Trophoblast cell (in vitro differentiated cells and primary cell): ENCODE results near the gene FRMD5.

Experiments used
- DNase-seq, 2 donors: peaks; one replicate each; pipeline ENCODE4 v3.0.0-alpha.2; 2016
- H2AFZ ChIP-seq: 2 replicates; pipeline ENCODE4 v1.6.1; 2013; ENCODE audit warnings: low read length, moderate library complexity, mild to moderate bottlenecking; ENCODE audit not compliant: insufficient read depth, poor library complexity
- H2AK5ac ChIP-seq: 2 replicates; pipeline ENCODE4 v1.6.1; 2013; ENCODE audit warnings: mild to moderate bottlenecking, low read length
- H2BK120ac ChIP-seq: 2 replicates; pipeline ENCODE4 v1.6.1; 2013; ENCODE audit warnings: low read length, mild to moderate bottlenecking, moderate library complexity; ENCODE audit not compliant: insufficient read depth, poor library complexity
- H2BK12ac ChIP-seq: 2 replicates; pipeline ENCODE4 v1.6.1; 2013; ENCODE audit warnings: mild to moderate bottlenecking, low read length, moderate library complexity
- H2BK5ac ChIP-seq: 2 replicates; pipeline ENCODE4 v1.6.1; 2013; ENCODE audit warnings: low read length, low read depth, moderate library complexity, mild to moderate bottlenecking; ENCODE audit not compliant: poor library complexity
- H3K14ac ChIP-seq: 2 replicates; pipeline ENCODE4 v1.6.1; 2013; ENCODE audit warnings: mild to moderate bottlenecking, low read length
- H3K18ac ChIP-seq: 2 replicates; pipeline ENCODE4 v1.6.1; 2013; ENCODE audit warnings: mild to moderate bottlenecking, low read length
- H3K23ac ChIP-seq: 2 replicates; pipeline ENCODE4 v1.6.1; 2013; ENCODE audit warnings: low read length
- H3K27ac ChIP-seq: 2 replicates; pipeline ENCODE4 v1.5.1; 2013; ENCODE audit warnings: low read depth, mild to moderate bottlenecking, inconsistent platforms, low read length, moderate library complexity
- H3K27me3 ChIP-seq: 2 replicates; pipeline ENCODE4 v1.6.1; 2013; ENCODE audit warnings: inconsistent platforms, mild to moderate bottlenecking, low read length, moderate library complexity; ENCODE audit not compliant: insufficient read depth
- H3K36me3 ChIP-seq, 2 experiments: 1 replicate in 1 of 2; 2 replicates in 1 of 2; pipeline ENCODE4 v1.6.1; 2013; ENCODE audit warnings: low read length in 2 of 2, mild to moderate bottlenecking in 2 of 2, moderate library complexity in 1 of 2; ENCODE audit not compliant: insufficient read depth in 2 of 2, control insufficient read depth in 1 of 2
- H3K4ac ChIP-seq: 2 replicates; pipeline ENCODE4 v1.6.1; 2013; ENCODE audit warnings: low read depth, mild to moderate bottlenecking, low read length, moderate library complexity
- H3K4me1 ChIP-seq, 2 experiments: 1 replicate in 1 of 2; 2 replicates in 1 of 2; pipeline ENCODE4 v1.6.1; 2013; ENCODE audit warnings: low read length in 2 of 2, mild to moderate bottlenecking in 2 of 2, moderate library complexity in 1 of 2; ENCODE audit not compliant: insufficient read depth in 2 of 2, control insufficient read depth in 1 of 2
- H3K4me2 ChIP-seq: 2 replicates; pipeline ENCODE4 v1.6.1; 2013; ENCODE audit warnings: inconsistent platforms, mild to moderate bottlenecking, low read length, moderate library complexity
- H3K4me3 ChIP-seq: 2 replicates; pipeline ENCODE4 v1.5.1; 2013; ENCODE audit warnings: mild to moderate bottlenecking, low read depth, low read length, inconsistent platforms
- H3K79me1 ChIP-seq: one replicate; pipeline ENCODE4 v1.6.1; 2013; ENCODE audit warnings: low read length
- H3K79me2 ChIP-seq: 2 replicates; pipeline ENCODE4 v1.6.1; 2013; ENCODE audit warnings: low read length, mild to moderate bottlenecking; ENCODE audit not compliant: control insufficient read depth, insufficient read depth, poor library complexity
- H3K9ac ChIP-seq: 2 replicates; pipeline ENCODE4 v1.6.1; 2013; ENCODE audit warnings: mild to moderate bottlenecking, low read length
- H3K9me3 ChIP-seq: 2 replicates; pipeline ENCODE4 v1.6.1; 2013; ENCODE audit warnings: low read depth, mild to moderate bottlenecking, control low read depth, inconsistent platforms, low read length; ENCODE audit not compliant: insufficient read depth
- H4K12ac ChIP-seq: 2 replicates; pipeline ENCODE4 v1.6.1; 2013; ENCODE audit warnings: low read depth, mild to moderate bottlenecking, low read length, moderate library complexity
- H4K8ac ChIP-seq: 2 replicates; pipeline ENCODE4 v1.6.1; 2013; ENCODE audit warnings: low read depth, mild to moderate bottlenecking, low read length, moderate library complexity
- H4K91ac ChIP-seq: one replicate; pipeline ENCODE4 v1.6.1; 2013; ENCODE audit warnings: low read depth, mild to moderate bottlenecking, low read length, moderate library complexity
- WGBS: extraction: QIAGEN DNeasy Blood & Tissue Kit; methylation state at CpG from one replicate; pipeline ENCODE4 v1.1.7; 2013; ENCODE audit warnings: missing lambda C conversion rate; ENCODE audit not compliant: insufficient read length, insufficient coverage; ENCODE audit errors: extremely low coverage; 5-methylcytosine and 5-hydroxymethylcytosine counted together

Gene FRMD5

GRCh38 chr15:43953402-43953801, 241.7 kb downstream of the FRMD5 start:
- Histone ChIP-seq H3K18ac (no peak overlapping the region), H4K12ac (no peak overlapping the region), H2AFZ (no peak overlapping the region), H3K14ac (no peak overlapping the region), H3K9ac (no peak overlapping the region), H2AK5ac (no peak overlapping the region), H3K79me2 (no peaks in the 10 kb centered on the region), H3K4me1 (no peaks in the 10 kb centered on the region), H4K91ac (no peak overlapping the region), H3K4me3 (no peak overlapping the region), H3K4me2 (no peak overlapping the region), H2BK120ac (no peak overlapping the region), H3K27ac (no peak overlapping the region), H3K23ac (no peak overlapping the region), H3K9me3 (no peaks in the 10 kb centered on the region), H3K4ac (no peak overlapping the region), H4K8ac (no peak overlapping the region), H3K36me3 (no peaks in the 10 kb centered on the region), H2BK12ac (no peak overlapping the region), H3K79me1 (no peaks in the 10 kb centered on the region), H3K27me3 (no peaks in the 10 kb centered on the region), H2BK5ac (no peak overlapping the region)
- no CpG with 5 or more reads among the region's 1 CpG for WGBS
- no peak for DNase-seq

- Histone ChIP-seq H3K9ac (no peak overlapping the region), H3K9me3 (no peaks in the 10 kb centered on the region), H3K79me2 (no peaks in the 10 kb centered on the region), H3K4me2 (no peak overlapping the region), H3K14ac (no peak overlapping the region), H3K36me3 (no peaks in the 10 kb centered on the region), H4K12ac (no peak overlapping the region), H4K8ac (no peak overlapping the region), H3K27me3 (no peaks in the 10 kb centered on the region), H3K23ac (no peak overlapping the region), H2AFZ (no peak overlapping the region), H3K4me3 (no peak overlapping the region), H3K4ac (no peak overlapping the region), H3K4me1 (no peaks in the 10 kb centered on the region), H3K18ac (no peak overlapping the region), H3K79me1 (no peaks in the 10 kb centered on the region), H3K27ac (no peak overlapping the region), H2BK120ac (no peak overlapping the region), H2BK5ac (no peak overlapping the region), H4K91ac (no peak overlapping the region), H2AK5ac (no peak overlapping the region), H2BK12ac (no peak overlapping the region)
- WGBS: no CpG with 5 or more reads among the region's 4 CpGs
- no peak for DNase-seq
These were observed 244.5 kb downstream of the FRMD5 start for GRCh38 chr15:43950531-43950930.

DNA sequence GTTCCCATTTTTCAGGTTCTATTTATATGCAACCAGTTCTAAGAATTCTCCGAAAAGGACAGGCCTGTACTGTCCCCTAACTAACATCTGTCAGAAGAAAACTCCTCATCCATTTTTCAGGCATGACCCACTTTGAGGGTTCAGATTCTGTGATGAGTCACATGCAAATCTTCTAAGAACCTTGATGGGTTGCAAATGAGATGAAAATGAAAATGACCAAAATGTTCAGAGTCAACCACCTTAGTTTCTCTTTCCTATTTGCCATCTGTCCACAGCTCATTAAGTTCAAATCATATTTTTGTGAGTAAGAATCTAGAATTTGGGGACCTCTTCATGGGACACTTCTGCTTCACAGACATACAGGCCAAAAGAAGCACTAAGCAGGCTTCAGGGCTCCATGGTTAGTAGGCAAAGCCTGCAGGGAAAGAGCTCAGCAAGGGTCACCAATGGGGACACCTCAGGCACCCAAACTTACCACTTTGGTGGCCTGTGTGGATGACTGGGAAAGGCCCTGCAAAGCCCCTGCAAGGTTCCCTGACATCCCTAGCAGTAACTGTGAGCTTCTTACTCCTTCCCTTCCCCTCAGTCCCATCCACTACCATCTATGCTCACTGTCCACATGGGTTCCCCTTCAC, 246.3 kb downstream of the FRMD5 start:
- Histone ChIP-seq H4K8ac (no peak overlapping the region), H3K27me3 (no peaks in the 10 kb centered on the region), H3K27ac (no peak overlapping the region), H2BK120ac (no peak overlapping the region), H3K36me3 (no peaks in the 10 kb centered on the region), H3K18ac (no peak overlapping the region), H4K12ac (no peak overlapping the region), H2BK12ac (no peak overlapping the region), H2AFZ (no peak overlapping the region), H3K4me2 (no peak overlapping the region), H3K23ac (no peak overlapping the region), H3K79me2 (no peaks in the 10 kb centered on the region), H4K91ac (no peak overlapping the region), H2AK5ac (no peak overlapping the region), H3K4me3 (no peak overlapping the region), H3K4me1 (no peaks in the 10 kb centered on the region), H3K4ac (no peak overlapping the region), H3K14ac (no peak overlapping the region), H3K9me3 (no peaks in the 10 kb centered on the region), H2BK5ac (no peak overlapping the region), H3K79me1 (no peaks in the 10 kb centered on the region), H3K9ac (no peak overlapping the region)
- DNase-seq: no peak
- no CpG with 5 or more reads among the region's 1 CpG for WGBS

DNA sequence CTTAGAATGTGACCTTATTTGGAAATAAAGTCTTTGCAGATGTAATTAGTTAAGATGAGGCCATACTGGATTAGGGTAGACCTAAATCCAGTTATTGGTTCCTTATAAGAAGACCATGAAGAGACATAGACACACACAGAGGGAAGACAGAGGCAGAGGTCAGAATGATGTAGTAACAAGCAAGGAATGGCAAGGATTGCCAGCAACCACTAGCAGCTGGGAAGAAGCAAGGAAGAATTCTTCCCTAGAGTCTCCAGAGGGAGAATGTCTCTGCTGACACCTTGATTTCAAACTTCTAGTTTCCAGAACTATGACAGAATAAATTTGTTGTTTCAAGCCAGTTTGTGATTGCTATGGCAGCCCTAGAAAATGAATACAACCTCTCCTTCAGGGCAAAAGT, 251.6 kb downstream of the FRMD5 start:
- H2BK120ac ChIP-seq: no peak overlapping the region
- no peak overlapping the region for H2BK12ac ChIP-seq
- no peaks in the 10 kb centered on the region for H3K79me2 ChIP-seq
- H3K4me2 ChIP-seq: no peak overlapping the region
- H3K79me1 ChIP-seq: no peaks in the 10 kb centered on the region
- H4K12ac ChIP-seq: no peak overlapping the region
- no peak overlapping the region for H4K91ac ChIP-seq
- no peak overlapping the region for H2AK5ac ChIP-seq
- H3K4ac ChIP-seq: no peak overlapping the region
- no peak overlapping the region for H4K8ac ChIP-seq
- DNase-seq: no peak
- H3K4me1 ChIP-seq: no peaks in the 10 kb centered on the region
- no peak overlapping the region for H3K23ac ChIP-seq
- H3K14ac ChIP-seq: no peak overlapping the region
- no peak overlapping the region for H2AFZ ChIP-seq
- no peak overlapping the region for H3K27ac ChIP-seq
- no peak overlapping the region for H2BK5ac ChIP-seq
- H3K27me3 ChIP-seq: no peaks in the 10 kb centered on the region
- no peak overlapping the region for H3K4me3 ChIP-seq
- H3K18ac ChIP-seq: no peak overlapping the region
- no peaks in the 10 kb centered on the region for H3K36me3 ChIP-seq
- H3K9me3 ChIP-seq: no peaks in the 10 kb centered on the region
- H3K9ac ChIP-seq: no peak overlapping the region
